HG02798 (cell line): ENCODE measurements around the gene SDE2.

ENCODE experiments used
- ATAC-seq: cut with Tn5 transposase; IDR thresholded peaks from one replicate; pipeline ENCODE4 v1.9.1; 2021; ENCODE audit warnings: mild to moderate bottlenecking; ENCODE audit not compliant: unreplicated experiment, poor library complexity

SDE2 gene

DNA sequence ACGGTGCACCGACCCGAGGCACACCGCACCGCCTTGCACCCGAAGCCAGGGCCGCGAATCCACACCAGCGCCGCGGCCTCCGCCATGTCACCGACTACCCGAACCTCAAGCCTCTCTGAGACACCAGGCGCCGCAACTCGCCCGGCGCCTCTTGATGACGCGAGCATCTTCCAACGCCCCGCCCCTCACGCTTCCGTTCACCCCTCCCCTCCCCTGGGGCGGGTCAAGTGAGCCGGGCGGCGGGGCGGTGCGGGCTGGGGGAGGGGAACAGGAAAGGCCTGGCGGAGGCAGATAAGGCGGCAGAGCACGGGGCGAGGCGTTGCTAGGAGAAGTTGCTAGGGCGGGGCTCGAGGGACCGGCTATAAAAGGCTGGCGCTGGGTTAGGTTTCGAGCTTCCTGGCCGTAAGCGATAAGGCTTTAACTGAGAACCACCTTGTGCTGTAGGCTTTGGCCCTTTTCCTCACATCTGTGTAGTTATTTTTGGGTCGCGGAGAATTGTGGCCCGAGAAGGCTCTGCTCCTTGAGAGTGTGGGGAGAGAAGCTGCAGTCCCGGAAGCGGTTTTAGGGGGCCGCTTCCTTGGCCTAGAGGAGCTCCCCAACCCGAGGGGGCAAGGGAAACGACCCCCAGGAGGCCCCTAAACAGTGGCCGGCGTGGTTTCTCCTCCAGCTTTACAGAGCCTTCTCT, at the start of gene SDE2:
SDE2 (minus strand) TSS at position 117 of the 685 bp plus-strand sequence; CDS start at position 86, 31 bp downstream.
- peak; percentile 86 for ATAC-seq

DNA sequence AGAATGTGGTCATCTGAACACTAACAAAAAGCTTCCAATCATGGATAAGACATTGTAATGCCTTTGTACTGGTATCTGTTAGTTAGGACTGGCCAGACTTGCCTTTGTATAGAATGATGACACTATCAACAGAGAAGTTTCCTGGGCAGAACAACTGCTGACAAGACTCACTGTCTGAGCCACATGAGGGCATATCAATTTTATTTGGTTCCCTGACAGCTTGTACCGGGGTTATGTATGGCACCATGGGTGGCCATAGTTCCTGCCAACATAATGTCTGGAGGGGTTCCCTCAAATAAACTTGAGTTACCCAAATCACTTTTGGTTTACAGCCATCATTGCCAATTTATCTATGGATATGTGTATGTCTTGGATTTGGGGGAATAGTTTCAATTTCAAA, 49.7 kb upstream of the SDE2 start:
- ATAC-seq: no peak

DNA sequence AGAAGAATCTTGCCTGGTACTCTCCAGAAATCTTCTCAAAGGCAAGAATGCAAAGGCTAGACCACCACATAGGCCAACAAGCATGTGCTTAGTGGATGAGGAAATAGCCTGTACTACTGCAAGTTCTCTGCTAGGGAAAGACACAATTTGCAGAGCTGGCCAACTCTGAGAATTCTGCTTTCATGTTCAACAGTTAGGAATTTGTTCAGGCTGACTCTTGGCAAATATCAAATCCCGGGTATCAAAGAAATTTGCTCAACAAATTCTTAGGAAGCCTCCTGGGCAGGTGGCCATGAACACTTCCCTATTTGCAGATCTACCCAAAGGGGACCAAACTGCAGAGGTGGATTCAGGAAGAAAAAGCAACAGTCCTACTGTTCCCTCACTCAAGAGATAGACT, 48.4 kb upstream of the SDE2 start:
- no peak for ATAC-seq

DNA sequence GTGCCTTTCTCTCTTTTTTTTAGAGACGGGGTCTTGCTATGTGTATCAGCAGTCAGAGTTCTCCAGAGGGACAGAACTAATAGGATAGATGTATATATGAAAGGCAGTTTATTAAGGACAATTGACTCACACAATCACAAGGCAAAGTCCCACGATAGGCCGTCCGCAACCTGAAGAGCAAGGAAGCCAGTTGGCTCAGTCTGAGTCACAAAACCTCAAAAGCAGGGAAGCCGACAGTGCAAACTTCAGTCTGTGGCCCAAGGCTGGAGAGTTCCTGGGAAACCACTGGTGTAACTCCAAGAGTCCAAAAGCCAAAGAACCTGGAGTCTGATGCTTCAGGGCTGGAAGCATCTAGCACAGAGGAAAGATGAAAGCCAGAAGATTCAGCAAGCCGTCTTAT, 47.1 kb upstream of the SDE2 start:
- ATAC-seq: no peak

DNA sequence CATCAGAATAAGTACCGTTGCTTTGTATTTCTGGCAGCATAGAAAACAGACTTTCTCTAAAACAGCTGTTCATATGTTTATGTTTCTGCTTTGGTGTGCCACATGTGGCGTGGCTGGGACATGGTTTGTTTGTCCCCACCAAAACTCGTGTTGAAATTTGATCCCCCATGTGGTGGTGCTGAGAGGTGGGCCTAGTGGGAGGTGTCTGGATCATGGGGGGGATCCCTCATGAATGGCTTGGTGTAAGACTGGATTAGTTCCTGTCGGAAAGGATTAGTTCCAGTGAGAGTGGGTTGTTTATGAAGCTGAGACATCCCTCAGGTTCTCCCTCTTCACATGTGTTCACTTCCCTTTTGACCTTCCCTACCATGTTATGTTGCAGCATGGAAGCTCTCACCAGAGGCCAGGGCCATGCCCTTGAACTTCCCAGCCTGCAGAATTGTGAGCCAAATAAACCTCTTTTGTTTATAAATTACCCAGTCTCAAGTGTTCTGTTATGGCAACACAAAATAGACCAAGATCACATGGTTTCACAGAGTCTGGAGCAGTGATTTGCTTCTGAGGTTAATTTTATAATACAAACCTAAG, 45.5 kb upstream of the SDE2 start:
- no peak for ATAC-seq

DNA sequence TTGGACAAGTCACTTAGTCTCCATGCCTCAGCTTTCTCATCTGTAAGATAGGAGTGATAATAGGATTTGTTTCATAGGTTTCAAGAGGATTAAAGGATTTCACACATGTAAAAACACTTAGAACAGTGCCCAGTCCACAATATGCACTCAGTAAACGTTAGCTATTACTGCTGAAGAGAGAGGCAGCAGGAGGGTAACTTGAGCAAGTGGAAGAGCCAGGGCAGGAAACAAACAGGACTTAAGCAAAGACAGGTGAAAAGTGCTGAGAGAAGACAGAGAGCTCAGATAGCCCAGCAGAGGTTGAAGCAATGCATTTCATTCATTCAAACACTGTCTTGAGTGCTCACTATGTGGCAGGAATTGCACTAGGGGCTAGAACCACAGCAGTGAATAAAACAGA, 42.3 kb upstream of the SDE2 start:
- no peak for ATAC-seq

DNA sequence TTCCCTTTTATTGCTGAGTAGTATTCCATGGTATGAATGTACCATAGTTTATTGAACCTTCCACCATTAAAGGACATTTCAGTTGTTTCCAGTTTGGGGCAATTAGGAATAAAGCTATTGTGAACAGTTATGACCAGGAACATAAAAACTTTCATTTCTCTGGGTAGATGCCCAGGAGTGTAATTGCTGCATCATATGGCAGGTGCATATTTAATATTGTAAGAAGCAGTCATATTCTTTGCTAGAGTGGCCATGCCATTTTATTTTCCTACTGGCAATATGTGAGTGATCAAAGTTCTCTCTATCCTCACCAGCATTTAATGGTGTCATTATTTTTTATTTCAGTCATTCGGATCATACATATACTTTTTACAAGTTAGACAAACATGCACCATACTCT, 39.5 kb upstream of the SDE2 start:
- ATAC-seq: no peak

DNA sequence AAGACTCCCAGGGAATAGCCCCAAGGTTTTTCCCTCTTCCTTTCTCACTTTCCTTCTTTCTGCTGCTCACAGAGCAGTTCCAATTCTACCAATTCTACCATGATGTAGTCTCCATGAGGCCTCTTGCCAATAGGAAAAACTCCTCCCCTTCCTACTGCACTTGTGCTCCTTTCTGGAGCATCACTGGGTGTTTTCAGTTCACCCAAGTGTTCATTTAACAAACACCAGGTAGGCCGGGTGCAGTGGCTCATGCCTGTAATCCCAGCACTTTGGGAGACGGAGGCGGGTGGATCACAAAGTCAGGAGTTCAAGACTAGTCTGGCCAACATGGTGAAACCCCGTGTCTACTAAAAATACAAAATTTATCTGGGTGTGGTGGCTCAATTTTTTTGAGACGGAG, 36.8 kb upstream of the SDE2 start:
- ATAC-seq: no peak

DNA sequence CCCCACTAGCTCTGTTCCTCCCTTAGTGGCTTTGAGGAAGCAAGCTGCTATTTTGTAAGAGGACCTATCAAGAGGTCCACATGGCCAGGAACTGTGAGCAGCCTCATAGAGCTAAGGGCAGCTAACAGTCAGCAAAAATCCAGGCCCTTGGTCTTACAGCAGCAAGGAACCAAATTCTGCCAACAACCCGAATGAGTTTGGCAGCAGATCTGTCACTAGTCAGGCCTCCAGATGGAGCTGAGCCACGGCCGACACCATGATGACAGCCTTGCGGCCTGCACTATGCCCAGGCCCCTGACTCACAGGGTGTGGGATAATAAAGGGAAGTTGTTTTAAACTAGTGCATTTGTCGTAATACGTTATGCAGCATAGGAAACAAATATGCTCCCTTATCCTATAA, 35.3 kb upstream of the SDE2 start:
- no peak for ATAC-seq

DNA sequence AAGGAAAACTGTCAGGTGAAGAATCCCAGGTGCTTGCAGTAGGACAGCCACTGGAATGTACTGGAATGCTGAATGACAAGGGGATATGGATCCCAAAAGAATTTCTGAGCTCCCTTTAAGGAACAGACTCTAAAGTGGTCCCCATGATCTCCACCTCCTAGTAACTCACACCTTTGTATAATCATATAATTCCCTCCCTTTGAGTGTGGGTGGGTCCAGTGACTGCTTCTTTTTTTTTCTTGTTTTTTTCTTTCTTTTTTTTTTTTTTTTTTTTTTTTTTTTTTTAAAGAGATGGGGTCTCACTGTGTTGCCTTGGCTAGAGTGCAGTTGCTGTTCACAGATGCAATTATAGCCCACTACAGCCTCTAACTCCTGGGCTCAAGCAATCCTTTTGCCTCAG, 34.8 kb upstream of the SDE2 start:
- no peak for ATAC-seq

DNA sequence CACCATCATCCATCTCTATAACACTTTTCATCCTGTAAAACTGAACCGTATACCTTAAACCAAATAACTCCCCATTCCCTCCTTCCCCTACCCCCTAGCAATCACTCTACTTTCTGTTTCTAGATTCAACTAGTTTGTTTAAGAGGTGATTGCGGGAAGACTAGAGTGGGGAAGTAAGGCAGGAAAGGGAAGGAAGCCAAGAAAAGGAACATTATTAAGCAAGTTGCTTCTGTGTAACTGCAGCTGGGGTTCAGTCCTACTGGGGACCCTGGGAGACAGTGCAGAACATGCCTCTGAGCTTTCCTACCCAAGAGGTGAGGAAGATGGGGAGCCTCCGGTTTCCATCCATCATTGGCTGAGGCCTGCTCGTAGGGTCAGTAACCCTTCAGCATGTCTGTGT, 34.4 kb upstream of the SDE2 start:
- ATAC-seq: no peak

DNA sequence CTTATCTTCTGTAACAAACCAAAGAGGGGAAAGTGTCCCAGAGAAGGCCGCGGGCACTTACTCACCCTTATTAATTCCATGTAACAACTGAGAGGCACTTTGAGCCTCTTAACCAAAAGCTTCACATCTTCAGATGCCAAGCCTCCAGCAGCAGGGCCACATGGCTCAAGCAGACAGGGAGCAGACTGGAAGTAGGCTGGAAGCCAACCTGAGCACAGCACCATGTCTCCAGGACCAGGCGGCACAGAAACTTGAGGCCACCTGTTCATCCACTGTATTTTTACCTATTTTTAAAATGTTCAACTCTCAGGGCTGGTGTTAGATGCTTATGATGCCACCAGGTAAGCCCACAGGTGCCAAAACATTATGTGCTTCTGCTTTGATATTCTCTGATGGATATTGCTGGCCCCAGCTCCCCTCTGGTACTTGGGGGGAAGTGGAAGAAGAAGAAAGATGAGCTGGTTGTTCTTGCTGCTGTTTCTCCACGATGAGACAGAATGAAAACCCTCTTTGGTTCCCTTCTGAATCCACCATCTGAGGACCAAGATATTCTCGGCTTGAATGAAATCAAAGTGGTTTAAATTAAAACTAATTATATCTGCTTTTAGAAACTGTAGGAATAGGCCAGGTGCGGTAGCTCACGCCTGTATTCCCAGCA, 30.6 kb upstream of the SDE2 start:
- ATAC-seq: no peak

DNA sequence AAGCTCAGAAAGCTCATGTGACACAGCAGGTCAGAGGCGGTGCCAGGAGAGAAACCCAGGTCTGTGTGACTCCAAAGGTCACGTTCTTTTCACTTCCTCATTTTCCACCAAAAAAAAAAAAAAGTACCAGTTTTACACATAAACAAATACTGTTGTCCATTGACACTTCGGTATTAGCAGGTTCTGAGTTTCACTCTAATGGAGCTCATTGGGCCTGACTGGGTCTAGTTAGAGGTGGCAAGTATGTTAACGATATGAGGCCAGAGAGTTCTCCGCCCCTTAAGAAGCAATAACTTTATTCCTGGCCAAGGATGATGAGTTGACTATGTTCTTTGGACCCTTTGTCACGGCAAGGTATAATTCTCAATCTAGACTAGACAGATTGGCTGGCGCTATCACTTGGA, 30.0 kb upstream of the SDE2 start:
- peak; percentile 85 for ATAC-seq

DNA sequence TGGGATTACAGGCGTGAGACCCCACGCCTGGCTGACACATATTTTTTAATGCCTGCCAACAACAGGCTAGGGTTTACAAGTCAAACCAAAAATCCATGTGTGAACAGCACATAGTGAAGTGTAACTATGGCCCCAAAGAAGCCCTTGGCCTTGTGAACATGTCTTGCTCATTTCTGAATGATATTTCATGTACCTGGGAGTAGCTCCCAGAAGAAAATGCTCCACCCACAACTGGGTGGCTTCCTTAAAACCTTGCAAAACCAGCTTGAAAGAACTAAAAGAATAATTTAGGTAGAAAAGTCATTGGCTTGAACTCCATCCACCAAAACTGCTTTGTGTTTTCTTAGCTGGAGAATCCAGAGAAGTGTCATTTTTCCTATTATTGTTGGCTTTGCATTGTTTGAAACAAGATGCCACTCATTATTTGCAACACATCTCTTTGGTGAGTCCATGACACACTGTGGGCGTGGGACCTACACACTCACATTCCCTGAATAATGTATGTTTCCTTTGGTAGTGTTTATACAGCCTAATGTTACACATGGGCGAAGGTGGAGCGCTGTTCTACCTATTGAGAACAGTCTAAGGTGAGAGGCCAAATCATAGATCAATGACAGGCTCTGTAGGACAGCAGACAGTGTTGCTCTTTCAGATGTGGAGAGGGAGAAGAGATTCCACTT, 28.5 kb upstream of the SDE2 start:
- ATAC-seq: no peak

DNA sequence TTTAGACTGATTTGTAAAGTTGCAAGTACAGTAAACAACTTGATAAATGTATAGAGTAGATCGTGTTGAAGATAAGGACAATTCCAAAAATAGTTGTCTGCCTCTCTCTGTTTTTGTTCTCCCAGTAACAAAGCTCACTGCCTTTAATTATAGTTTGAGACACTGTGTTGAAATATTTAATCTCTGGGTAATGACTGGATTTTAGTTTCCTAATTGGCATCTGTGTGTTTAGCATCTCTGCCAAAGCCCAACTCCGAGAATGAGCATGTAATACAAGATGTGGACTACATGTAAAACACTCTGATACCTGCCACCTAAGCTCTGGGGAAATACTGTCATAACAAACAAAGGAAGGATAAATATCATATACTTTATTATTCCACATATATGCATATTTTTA, 27.7 kb upstream of the SDE2 start:
- no peak for ATAC-seq

DNA sequence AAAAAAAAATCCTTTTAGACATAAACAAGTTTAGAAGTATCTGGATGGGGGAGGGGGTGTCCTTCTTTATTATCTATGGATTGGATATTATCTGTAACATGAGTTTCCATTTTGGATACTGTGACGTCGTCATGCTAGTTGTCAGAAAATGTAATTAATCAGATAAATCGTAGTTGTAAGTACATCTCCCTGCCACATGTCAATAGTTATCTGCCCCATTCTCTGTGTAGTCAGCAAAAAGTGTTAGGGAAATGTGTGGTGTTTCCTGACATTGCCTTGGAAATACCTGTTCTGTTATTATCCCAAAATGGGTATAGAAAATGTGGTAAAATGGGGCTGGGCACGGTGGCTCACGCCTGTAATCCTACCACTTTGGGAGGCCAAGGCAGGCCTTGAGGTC, 24.6 kb upstream of the SDE2 start:
- ATAC-seq: no peak

DNA sequence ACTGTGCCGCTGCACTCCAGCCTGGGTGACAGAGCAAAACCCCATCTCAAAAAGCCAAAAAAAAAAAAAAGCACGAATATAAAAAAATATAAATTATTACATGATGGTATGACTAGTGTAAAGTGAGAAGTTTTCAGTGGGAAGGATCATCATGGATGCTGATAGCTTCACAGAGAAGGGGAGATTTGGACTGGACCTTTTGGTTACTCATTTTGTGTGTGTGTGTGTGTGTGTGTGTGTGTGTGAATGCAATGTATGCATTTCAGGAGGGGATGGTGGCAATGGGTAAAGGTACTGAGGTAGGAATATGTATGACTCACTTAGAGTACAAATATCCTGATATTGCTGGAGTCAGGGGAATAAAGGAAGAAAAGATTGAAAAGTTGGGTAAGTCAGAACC, 22.7 kb upstream of the SDE2 start:
- no peak for ATAC-seq

DNA sequence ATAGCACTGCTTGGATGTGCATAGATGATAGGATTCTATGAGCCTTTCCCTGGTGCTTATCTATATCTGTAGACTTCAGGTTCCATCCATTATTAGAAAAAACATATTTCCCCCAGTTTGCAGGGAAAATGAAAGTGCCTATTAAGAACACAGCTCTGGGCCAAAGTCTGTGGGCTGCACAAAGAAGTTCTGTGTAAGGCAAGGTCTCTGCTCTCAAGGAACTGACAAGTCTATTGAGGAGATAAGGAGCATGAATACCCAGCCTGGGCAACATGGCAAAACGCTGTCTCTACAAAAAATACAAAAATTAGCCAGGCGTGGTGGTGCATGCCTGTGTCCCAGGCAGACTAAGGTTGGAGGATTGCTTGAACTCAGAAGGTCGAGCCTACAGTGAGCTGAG, 22.3 kb upstream of the SDE2 start:
- no peak for ATAC-seq

DNA sequence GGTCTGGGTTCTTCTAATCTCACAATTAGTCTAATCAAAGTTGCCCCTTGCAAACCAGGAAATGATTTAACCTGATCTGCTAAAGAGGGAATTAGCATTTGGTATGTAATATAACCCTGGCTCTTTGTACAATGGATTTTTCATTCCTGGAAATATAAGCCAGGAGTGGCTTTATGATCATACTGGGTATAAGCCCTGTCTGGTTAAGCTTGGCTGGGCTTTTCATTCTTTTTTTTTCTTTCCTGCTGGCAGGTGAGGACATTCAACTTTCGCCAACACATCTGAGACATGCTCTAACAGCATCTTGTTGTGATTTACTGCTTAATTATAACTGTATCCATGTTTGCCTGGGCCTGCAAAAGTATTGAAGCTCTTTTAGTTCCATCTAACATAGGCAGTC, 20.4 kb upstream of the SDE2 start:
- ATAC-seq: no peak

DNA sequence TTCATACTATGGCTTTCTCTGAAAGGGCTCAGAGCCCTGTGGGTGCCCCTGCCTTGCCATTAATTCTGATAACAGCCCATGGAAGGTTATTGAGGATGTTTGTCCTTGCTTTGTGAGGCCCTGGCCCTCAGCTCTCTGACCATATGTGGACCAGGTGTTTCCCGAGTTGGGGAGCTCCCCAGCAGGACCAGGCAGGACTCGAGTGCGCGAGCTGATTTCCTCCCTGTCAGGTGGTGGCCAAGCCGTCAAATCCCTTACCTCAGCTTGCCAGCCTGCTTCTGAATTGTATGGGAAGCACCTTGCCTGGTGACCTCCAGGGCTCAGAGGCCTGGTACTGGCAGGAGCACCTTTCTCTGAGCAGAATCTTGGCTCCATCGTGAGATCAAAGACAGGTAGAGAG, 17.9 kb upstream of the SDE2 start:
- ATAC-seq: no peak

DNA sequence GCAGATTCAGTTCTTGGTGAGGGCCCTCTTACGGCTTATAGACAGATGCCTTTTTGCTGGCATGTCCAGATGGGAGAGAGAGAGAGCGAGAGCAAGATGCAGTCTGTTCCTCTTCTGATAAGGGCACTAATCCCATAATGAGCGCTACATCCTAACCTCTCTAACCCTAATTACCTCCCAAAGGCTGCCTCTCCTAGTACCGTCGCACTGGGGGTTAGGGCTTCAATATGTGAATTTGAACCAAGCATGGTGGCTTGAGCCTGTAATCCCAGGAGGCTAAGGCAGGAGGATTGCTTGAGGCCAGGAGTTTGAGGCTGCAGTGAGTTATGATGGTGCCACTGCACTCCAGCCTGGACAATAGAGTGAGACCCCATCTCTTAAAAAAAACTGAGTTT, 10.5 kb upstream of the SDE2 start:
- no peak for ATAC-seq
